Thoracic aorta (tissue), 2 donors: Measurements from ENCODE around the gene REXO4. TPM values are rescaled to one million over a fixed set of nuclear protein-coding genes. Genes with fewer than 3 reads are reported as not detected.
A peak's percentile ranks its signal among the peaks of the same experiment; 100 is the strongest.

ENCODE experiments used
- ATAC-seq: fragments of 150-250 bp; one replicate; pipeline ENCODE4 v1.8.0; 2017; ENCODE audit warnings: low read depth; ENCODE audit not compliant: insufficient number of reproducible peaks, low FRiP score
- DNase-seq: peaks from one replicate; pipeline ENCODE4 v3.0.0-alpha.2; 2020; ENCODE audit warnings: low spot score
- H3K27ac ChIP-seq, 2 donors: fragments of 200-600 bp; sonication (generic); 1 replicate in 1 of 2; 2 replicates in 1 of 2; pipeline ENCODE4 v1.5.1; 2016; ENCODE audit warnings: mild to moderate bottlenecking in 2 of 2, moderate library complexity in 2 of 2
- H3K27me3 ChIP-seq: fragments of 200-600 bp; sonication (generic); replicated peaks from 2 replicates; pipeline ENCODE4 v1.6.0; 2016; ENCODE audit warnings: mild to moderate bottlenecking; ENCODE audit not compliant: insufficient read depth
- H3K36me3 ChIP-seq: fragments of 200-600 bp; sonication (generic); one replicate; pipeline ENCODE4 v1.5.1; 2016
- H3K4me1 ChIP-seq, 2 donors: fragments of 200-600 bp; sonication (generic); 1 replicate in 1 of 2; 2 replicates in 1 of 2; pipeline versions ENCODE4 v1.5.1 to v1.6.0; 2016; ENCODE audit warnings: low read depth in 2 of 2, mild to moderate bottlenecking in 1 of 2; ENCODE audit not compliant: control insufficient read depth in 1 of 2
- H3K4me3 ChIP-seq: fragments of 200-600 bp; sonication (generic); 2 replicates; pipeline ENCODE4 v1.5.1; 2016; ENCODE audit warnings: mild to moderate bottlenecking
- H3K9me3 ChIP-seq: fragments of 200-600 bp; sonication (generic); 2 replicates; pipeline ENCODE4 v1.5.1; 2016
- CTCF ChIP-seq: fragments of 200-600 bp; sonication (generic); IDR thresholded peaks from one replicate; pipeline ENCODE4 v1.5.1; 2019; ENCODE audit warnings: antibody characterized with exemption
- total RNA-seq, 2 donors: library from RNA; depleted of rRNA; stranded (reverse); fragments of >200 nt; gene quantifications; one replicate each; pipeline versions ENCODE4 v1.1.0 to v1.2.3, GENCODE V29; 2016

Gene REXO4
- total RNA-seq, 2 donors from 2014 or later, result 7.7 to 18.6 TPM

GRCh38 chr9:133406480-133407307 lies 11.1 kb downstream of the REXO4 start:
- DNase-seq, result no peak
- Histone ChIP-seq H3K4me3 (no peak overlapping the region), H3K36me3 (peaks cover 50% of the 10 kb centered on the region), H3K27me3 (no peaks in the 10 kb centered on the region), H3K9me3 (no peaks in the 10 kb centered on the region), H3K4me1 (no peaks in the 10 kb centered on the region), H3K27ac (no peak overlapping the region)
- peak; percentile 86 for TF ChIP-seq CTCF
- no peak for ATAC-seq

- DNase-seq (no peak), ATAC-seq (no peak)
- no peak overlapping the region for H3K27ac ChIP-seq
- H3K36me3 ChIP-seq, result peaks cover 43% of the 10 kb centered on the region
- no peaks in the 10 kb centered on the region for H3K9me3 ChIP-seq
- H3K4me1 ChIP-seq, result no peaks in the 10 kb centered on the region
- no peak overlapping the region for H3K4me3 ChIP-seq
- no peaks in the 10 kb centered on the region for H3K27me3 ChIP-seq
- TF ChIP-seq CTCF, result no peak
Observed at GRCh38 chr9:133405508-133406438, 12.0 kb downstream of the REXO4 start.

- no peaks in the 10 kb centered on the region for H3K9me3 ChIP-seq
- no peaks in the 10 kb centered on the region for H3K4me1 ChIP-seq
- H3K36me3 ChIP-seq, result peaks cover 30% of the 10 kb centered on the region
- H3K27me3 ChIP-seq, result no peaks in the 10 kb centered on the region
- ATAC-seq (no peak), DNase-seq (no peak)
- H3K27ac ChIP-seq, result no peak overlapping the region
- TF ChIP-seq CTCF, result no peak
- H3K4me3 ChIP-seq, result no peak overlapping the region
Observed at GRCh38 chr9:133404454-133405002, 13.3 kb downstream of the REXO4 start.

- peaks cover 28% of the 10 kb centered on the region for H3K36me3 ChIP-seq
- H3K4me3 ChIP-seq, result no peak overlapping the region
- TF ChIP-seq CTCF, result no peak
- ATAC-seq, result no peak
- H3K9me3 ChIP-seq, result no peaks in the 10 kb centered on the region
- DNase-seq, result no peak
- H3K4me1 ChIP-seq, result no peaks in the 10 kb centered on the region
- no peak overlapping the region for H3K27ac ChIP-seq
- no peaks in the 10 kb centered on the region for H3K27me3 ChIP-seq
Observed at GRCh38 chr9:133403766-133404453, 13.9 kb downstream of the REXO4 start.
